ENCODE measurements around the gene LRRN2. TPM values are rescaled to one million over a fixed set of nuclear protein-coding genes. Genes with fewer than 3 reads are reported as not detected.

LRRN2 gene
- total RNA-seq, 2 donors from 2014 or later = 11.4 to 16.2 TPM

GRCh38 chr1:204574016-204574864, 111.3 kb downstream of the LRRN2 start:
- Histone ChIP-seq H3K9me3 (ENCODE audit: control insufficient read depth, low read length) (no peaks in the 10 kb centered on the region), H3K36me3 (ENCODE audit: control insufficient read depth, insufficient read depth, low read length) (no peaks in the 10 kb centered on the region), H3K4me1 (ENCODE audit: control insufficient read depth, insufficient read depth, low read length) (no peaks in the 10 kb centered on the region), H3K27me3 (ENCODE audit: control insufficient read depth, insufficient read depth, low read length, poor library complexity, severe bottlenecking) (no peaks in the 10 kb centered on the region), H3K4me3 (ENCODE audit: low read length) (no peak overlapping the region), H3K27ac (ENCODE audit: low read depth, low read length) (no peak overlapping the region), H3K9ac (ENCODE audit: extremely low read depth, low read length, poor library complexity, severe bottlenecking) (no peak overlapping the region)
- Mint-ChIP-seq H3K4me3 (no peak overlapping the region), H3K36me3 (ENCODE audit: low read depth) (peaks cover 8% of the 10 kb centered on the region), H3K4me1 (peaks cover 43% of the 10 kb centered on the region), H3K9me3 (no peaks in the 10 kb centered on the region), H3K27me3 (ENCODE audit: insufficient read depth) (peaks cover 6% of the 10 kb centered on the region), H3K27ac (no peak overlapping the region)
- DNase-seq = peak; percentile 71
- TF ChIP-seq, protein P1, sequence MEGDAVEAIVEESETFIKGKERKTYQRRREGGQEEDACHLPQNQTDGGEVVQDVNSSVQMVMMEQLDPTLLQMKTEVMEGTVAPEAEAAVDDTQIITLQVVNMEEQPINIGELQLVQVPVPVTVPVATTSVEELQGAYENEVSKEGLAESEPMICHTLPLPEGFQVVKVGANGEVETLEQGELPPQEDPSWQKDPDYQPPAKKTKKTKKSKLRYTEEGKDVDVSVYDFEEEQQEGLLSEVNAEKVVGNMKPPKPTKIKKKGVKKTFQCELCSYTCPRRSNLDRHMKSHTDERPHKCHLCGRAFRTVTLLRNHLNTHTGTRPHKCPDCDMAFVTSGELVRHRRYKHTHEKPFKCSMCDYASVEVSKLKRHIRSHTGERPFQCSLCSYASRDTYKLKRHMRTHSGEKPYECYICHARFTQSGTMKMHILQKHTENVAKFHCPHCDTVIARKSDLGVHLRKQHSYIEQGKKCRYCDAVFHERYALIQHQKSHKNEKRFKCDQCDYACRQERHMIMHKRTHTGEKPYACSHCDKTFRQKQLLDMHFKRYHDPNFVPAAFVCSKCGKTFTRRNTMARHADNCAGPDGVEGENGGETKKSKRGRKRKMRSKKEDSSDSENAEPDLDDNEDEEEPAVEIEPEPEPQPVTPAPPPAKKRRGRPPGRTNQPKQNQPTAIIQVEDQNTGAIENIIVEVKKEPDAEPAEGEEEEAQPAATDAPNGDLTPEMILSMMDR (conservative IDR thresholded peaks at IDR 0.05) = no peak
- WGBS, 2 experiments (ENCODE audit: insufficient coverage in 1 of 2, insufficient read length in 1 of 2) = 26 to 29% methylated on average over 1 to 6 of the region's 8 CpGs

GRCh38 chr1:204572923-204573922, 112.3 kb downstream of the LRRN2 start:
- Mint-ChIP-seq H3K4me1 (peaks cover 48% of the 10 kb centered on the region), H3K27ac (no peak overlapping the region), H3K36me3 (ENCODE audit: low read depth) (peaks cover 8% of the 10 kb centered on the region), H3K4me3 (no peak overlapping the region), H3K9me3 (no peaks in the 10 kb centered on the region), H3K27me3 (ENCODE audit: insufficient read depth) (peaks cover 8% of the 10 kb centered on the region)
- no peaks in the 10 kb centered on the region for H3K4me1 ChIP-seq (ENCODE audit: control insufficient read depth, insufficient read depth, low read length)
- H3K27me3 ChIP-seq (ENCODE audit: control insufficient read depth, insufficient read depth, low read length, poor library complexity, severe bottlenecking) = no peaks in the 10 kb centered on the region
- no peak overlapping the region for H3K9ac ChIP-seq (ENCODE audit: extremely low read depth, low read length, poor library complexity, severe bottlenecking)
- WGBS, 2 experiments (ENCODE audit: insufficient coverage in 1 of 2, insufficient read length in 1 of 2) = 81 to 85% methylated on average over 5 to 8 of the region's 8 CpGs
- no peaks in the 10 kb centered on the region for H3K36me3 ChIP-seq (ENCODE audit: control insufficient read depth, insufficient read depth, low read length)
- no peak overlapping the region for H3K27ac ChIP-seq (ENCODE audit: low read depth, low read length)
- no peak overlapping the region for H3K4me3 ChIP-seq (ENCODE audit: low read length)
- H3K9me3 ChIP-seq (ENCODE audit: control insufficient read depth, low read length) = no peaks in the 10 kb centered on the region
- TF ChIP-seq, protein P1 (conservative IDR thresholded peaks at IDR 0.05) = no peak
- peak; percentile 53 for DNase-seq

- Mint-ChIP-seq H3K4me1 (peaks cover 44% of the 10 kb centered on the region), H3K36me3 (ENCODE audit: low read depth) (peaks cover 8% of the 10 kb centered on the region), H3K4me3 (no peak overlapping the region), H3K27me3 (ENCODE audit: insufficient read depth) (peaks cover 8% of the 10 kb centered on the region), H3K27ac (no peak overlapping the region), H3K9me3 (no peaks in the 10 kb centered on the region)
- no peaks in the 10 kb centered on the region for H3K27me3 ChIP-seq (ENCODE audit: control insufficient read depth, insufficient read depth, low read length, poor library complexity, severe bottlenecking)
- H3K4me3 ChIP-seq (ENCODE audit: low read length) = no peak overlapping the region
- no peak overlapping the region for H3K9ac ChIP-seq (ENCODE audit: extremely low read depth, low read length, poor library complexity, severe bottlenecking)
- H3K4me1 ChIP-seq (ENCODE audit: control insufficient read depth, insufficient read depth, low read length) = no peaks in the 10 kb centered on the region
- H3K9me3 ChIP-seq (ENCODE audit: control insufficient read depth, low read length) = no peaks in the 10 kb centered on the region
- TF ChIP-seq, protein P1 (conservative IDR thresholded peaks at IDR 0.05) = no peak
- no peak overlapping the region for H3K27ac ChIP-seq (ENCODE audit: low read depth, low read length)
- H3K36me3 ChIP-seq (ENCODE audit: control insufficient read depth, insufficient read depth, low read length) = no peaks in the 10 kb centered on the region
- DNase-seq = no peak
- WGBS, 2 experiments (ENCODE audit: insufficient coverage in 1 of 2, insufficient read length in 1 of 2) = 91 to 93% methylated on average over 2 to 4 of the region's 4 CpGs
Measured at GRCh38 chr1:204571631-204572030, 113.9 kb downstream of the LRRN2 start.
